GM18526 (cell line): ENCODE data around the gene PEAR1.

ENCODE experiments used
- POLR2A ChIP-seq: IDR thresholded peaks from 3 replicates; pipeline ENCODE4 v1.6.1; 2011; ENCODE audit not compliant: insufficient read length; ENCODE audit errors: extremely low read depth

Gene PEAR1

DNA sequence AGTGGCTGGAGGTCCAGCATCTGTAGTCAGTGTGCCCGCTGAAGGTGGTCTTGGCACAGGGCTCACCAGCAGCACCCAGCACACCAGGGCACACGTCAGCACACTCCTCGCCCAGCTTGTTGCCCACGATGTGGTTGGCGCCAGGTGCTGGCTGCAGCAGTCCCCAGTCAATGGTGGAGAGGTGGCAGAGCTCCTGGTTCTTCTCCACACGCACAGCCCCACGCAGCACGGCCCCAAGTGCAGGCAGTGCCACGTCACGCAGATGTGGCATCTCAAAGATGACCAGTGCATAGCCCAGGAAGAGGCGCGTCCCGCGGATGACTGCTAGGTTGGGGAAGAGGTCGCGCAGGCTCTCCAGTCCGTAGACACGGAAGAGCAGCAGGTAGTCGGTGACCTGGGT is 39.8 kb upstream of the PEAR1 start:
- TF ChIP-seq POLR2A, result no peak

DNA sequence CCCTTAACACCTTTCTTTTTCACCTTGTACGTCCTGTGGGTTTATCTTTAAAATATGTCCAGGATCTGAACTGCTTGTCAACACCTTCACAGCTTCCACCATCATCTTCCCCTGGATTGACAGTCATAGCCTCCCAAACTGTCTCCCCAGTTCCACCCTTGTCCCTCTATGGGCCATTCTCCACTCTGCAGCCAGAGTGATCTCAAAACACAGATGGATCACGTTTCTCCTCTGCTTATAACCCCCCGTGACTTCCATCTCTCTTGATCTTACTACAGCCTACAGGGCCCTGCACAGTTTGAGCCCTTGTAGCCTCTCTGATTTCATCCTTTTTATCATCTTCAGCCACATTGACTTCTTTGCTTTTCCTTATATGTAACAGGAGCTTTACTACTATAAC is 38.9 kb upstream of the PEAR1 start:
- no peak for TF ChIP-seq POLR2A

GRCh38 chr1:156856282-156856785 is 37.2 kb upstream of the PEAR1 start:
- TF ChIP-seq POLR2A, result no peak

GRCh38 chr1:156857532-156857931 is 36.0 kb upstream of the PEAR1 start:
- no peak for TF ChIP-seq POLR2A

DNA sequence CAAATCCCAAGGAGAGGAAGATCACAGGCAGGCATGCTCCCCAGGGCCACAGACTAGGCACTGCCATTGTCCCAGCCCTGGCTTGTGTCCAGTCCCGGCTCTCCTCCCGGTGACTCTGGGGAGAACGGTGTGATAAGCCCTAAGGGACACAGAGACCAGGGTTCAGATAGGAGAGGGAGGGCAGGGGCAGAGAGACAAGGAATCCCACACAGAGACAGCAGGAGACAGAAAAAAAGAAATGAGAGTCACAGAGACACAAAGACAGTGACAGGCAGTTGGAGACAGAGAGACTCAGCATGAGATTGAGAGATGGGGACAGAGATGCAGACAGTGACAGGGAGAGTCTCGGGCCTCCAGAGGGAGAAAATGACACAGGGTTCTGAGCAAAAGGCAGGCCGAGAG is 35.0 kb upstream of the PEAR1 start:
- TF ChIP-seq POLR2A, result no peak

DNA sequence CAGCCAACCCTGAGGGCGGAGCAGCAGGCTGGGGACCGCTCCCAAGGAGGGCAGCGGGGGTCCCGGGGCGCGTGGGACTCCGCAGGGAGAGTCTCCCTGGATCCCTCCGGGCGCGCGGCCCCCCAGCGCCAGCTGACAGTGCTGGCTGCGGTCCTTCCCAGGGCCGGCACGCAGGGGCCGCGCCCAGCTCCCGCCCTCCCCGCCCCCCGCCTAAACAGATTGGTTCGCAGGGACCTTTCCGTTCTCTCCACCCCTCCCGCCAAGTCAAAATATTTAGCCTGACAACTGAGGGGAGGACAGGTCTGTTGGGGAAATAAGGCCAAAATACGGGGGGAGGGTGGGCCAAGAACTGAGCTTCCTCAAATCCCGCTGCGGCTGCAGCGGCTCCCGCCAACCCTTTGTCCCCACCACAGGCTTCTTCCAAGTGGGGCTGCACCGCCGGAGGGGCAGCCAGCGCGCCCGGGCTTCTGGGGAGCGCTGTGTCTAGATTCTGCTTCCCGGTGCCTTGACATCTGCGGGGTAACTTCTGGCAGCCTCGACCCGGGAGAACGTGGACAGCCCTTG is 34.5 kb upstream of the PEAR1 start, which contains the start of gene INSRR:
TSS of gene INSRR (minus strand) at position 159 of the 564 bp plus-strand sequence. CDS start 496 bp downstream, outside the sequence.
- no peak for TF ChIP-seq POLR2A

GRCh38 chr1:156859523-156860112 is 33.9 kb upstream of the PEAR1 start:
- no peak for TF ChIP-seq POLR2A

DNA sequence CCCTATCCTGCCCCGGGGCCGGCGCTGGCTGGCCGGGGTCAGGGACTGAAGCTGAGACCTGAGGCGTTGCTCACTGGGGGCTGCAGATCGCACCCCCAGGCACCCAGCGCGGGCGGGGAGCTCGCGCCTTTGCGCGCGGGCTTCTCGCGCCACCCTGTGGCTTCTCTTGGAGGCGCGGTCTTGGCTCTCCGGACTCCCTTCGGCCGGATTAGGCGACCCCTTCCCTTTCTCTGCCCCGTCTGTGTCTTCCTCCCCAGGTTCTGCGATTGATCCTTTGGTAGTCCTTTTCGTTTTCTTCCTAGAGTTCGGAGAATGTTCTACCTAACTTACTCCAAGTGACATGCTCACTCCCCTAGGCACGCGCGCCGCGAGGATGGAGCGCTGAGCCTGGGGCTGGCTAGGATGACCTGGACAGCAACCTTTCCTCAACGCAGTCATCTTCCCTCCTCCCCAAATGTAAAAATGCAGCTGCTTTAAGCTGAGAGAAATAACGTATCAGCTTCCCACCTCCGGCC is 33.3 kb upstream of the PEAR1 start:
- TF ChIP-seq POLR2A, result no peak

GRCh38 chr1:156860628-156861423 is 32.7 kb upstream of the PEAR1 start, which contains the start of gene NTRK1:
Gene NTRK1, plus strand, starts transcription at chr1:156860865. Its CDS starts 70 bp downstream, at chr1:156860935.
- no peak for TF ChIP-seq POLR2A

DNA sequence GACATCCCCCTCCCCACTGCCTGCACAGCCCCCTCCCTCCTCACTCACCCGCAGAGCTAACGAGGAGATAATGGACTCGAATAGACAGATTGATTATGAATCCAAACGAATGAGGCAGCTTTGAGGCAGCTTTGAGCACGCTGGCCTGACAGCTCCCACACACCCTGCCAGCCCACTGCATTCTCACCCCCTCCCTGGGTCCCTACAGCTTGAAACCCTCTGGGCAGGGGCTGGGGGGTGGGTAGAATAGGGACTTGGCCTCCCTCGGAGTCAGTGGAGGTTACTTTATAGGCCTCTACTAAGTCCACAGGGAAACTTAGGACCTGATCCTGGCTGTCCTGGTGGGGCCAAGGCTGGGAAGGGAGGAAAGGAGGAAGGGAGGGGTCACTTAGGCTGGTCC is 30.9 kb upstream of the PEAR1 start:
- no peak for TF ChIP-seq POLR2A

- no peak for TF ChIP-seq POLR2A
Observed at GRCh38 chr1:156862997-156863599, 30.4 kb upstream of the PEAR1 start.

- no peak for TF ChIP-seq POLR2A
Observed at GRCh38 chr1:156863631-156864030, 29.9 kb upstream of the PEAR1 start.

DNA sequence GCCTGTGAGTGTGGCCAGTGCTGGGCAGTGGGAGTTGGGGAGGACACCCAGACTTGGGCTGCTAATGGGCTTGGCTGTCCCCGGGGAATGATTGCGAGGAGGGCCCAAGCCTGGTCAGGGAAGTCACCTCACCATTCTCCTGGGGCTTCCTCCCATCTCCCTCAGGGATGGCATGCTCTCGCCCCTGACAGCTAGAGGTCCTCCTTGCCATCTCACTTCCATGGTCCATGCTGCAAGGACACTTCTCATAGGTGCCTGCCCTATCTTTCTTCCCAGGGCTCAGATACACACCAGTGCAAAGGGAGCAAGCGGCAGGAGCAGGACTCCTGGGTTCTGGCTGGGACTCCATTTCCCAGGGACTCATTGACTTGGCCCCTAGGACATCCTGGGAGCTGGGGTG is 28.7 kb upstream of the PEAR1 start:
- TF ChIP-seq POLR2A, result no peak

GRCh38 chr1:156865258-156865657 is 28.3 kb upstream of the PEAR1 start:
- no peak for TF ChIP-seq POLR2A

DNA sequence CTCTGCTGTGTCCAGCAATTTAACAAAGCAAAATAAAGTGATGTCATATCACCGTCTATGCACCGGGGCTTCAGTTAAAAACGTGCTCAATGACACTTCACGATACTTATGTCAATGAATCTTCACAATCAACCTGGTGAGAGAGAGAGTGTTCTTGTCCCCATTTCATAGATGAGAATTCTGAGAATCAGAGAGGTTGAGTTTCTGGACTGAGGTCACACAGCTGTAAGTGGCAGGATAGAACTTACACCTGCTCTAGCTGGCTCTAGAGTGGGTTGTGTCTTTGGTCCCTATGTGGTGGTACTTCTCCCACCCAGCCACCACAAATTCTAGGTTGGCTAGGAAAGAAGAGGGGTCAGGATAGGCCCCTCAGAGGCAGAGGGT is 27.7 kb upstream of the PEAR1 start:
- TF ChIP-seq POLR2A, result no peak
